ENCODE results near the gene TXNL4B. TPM values are rescaled to one million over a fixed set of nuclear protein-coding genes. Genes with fewer than 3 reads are reported as not detected.
"Not testable (repeated sequence)": the region's sequence is repeated elsewhere in the genome, so short reads cannot be mapped to it uniquely, and the experiment has no call there.

Gene TXNL4B
- total and polyA plus RNA-seq, 3 donors from 2014 or later = 30.9 to 41.1 (median 37.9) TPM

DNA sequence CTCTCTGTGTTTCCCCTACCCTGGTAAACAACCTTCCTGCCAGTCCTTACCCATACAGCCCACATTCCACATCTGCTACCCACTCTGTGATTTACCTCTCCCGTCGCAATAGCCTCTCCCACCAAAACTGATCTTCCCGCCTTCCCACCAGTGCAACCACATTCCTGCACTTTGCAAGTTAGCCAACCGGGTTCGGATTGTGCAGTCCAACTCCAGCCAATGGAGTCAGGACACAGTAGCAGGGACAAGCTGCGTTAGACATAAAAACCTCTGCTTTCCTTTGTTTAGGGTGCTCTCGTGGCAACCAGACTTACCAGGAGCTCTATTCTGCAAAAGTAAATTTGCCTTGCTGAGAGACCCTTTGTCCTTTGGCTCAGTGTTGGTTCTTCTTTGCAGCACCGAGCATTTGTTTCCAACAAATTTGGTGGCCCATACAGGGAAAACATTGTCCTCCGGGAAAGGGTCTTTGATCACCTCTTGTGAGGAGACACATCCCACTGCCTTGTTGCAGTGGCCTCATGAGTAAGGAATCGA, 29.0 kb downstream of the TXNL4B start:
- Histone ChIP-seq H3K36me3 (ENCODE audit: low read depth, missing control alignments) (no peaks in the 10 kb centered on the region), H3K27ac (no peak overlapping the region), H3K4me3 (no peak overlapping the region), H3K27me3 (no peaks in the 10 kb centered on the region), H3K9me3 (no peaks in the 10 kb centered on the region), H3K4me1 (no peaks in the 10 kb centered on the region)
- 87 to 89% methylated on average over 10 of the region's 10 CpGs for WGBS, 2 donors
- intact Hi-C loops (cut with DNase I; ENCODE audit: low total_unique reads) = no loop called here
- no peak for DNase-seq
- no peak for TF ChIP-seq POLR2A (IDR thresholded peaks at IDR 0.05)
- TF ChIP-seq, protein P1, sequence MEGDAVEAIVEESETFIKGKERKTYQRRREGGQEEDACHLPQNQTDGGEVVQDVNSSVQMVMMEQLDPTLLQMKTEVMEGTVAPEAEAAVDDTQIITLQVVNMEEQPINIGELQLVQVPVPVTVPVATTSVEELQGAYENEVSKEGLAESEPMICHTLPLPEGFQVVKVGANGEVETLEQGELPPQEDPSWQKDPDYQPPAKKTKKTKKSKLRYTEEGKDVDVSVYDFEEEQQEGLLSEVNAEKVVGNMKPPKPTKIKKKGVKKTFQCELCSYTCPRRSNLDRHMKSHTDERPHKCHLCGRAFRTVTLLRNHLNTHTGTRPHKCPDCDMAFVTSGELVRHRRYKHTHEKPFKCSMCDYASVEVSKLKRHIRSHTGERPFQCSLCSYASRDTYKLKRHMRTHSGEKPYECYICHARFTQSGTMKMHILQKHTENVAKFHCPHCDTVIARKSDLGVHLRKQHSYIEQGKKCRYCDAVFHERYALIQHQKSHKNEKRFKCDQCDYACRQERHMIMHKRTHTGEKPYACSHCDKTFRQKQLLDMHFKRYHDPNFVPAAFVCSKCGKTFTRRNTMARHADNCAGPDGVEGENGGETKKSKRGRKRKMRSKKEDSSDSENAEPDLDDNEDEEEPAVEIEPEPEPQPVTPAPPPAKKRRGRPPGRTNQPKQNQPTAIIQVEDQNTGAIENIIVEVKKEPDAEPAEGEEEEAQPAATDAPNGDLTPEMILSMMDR (IDR thresholded peaks at IDR 0.05) = no peak

DNA sequence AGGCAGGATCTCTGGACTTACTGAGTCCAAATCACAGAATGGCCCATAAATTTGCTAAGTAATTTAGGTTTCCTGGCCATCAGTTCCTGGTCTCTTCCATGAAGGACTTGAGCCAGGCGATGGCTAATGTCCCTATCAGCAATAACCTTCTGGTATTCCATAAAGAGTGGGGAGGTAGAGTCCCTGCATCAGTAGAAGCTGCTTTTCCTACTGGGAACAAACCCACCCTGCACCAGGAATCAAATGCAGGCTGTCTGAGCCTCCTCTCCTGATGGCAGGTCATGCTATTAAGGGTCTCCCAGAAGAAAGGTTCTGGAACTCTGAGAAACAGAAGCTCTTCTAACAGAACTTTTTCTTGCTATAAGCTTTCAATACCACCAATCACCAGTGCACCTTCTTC, 31.9 kb downstream of the TXNL4B start:
- no peaks in the 10 kb centered on the region for H3K36me3 ChIP-seq (ENCODE audit: low read depth, missing control alignments)
- no peak overlapping the region for H3K4me3 ChIP-seq
- TF ChIP-seq, protein P1 (IDR thresholded peaks at IDR 0.05) = no peak
- no peak for TF ChIP-seq POLR2A (IDR thresholded peaks at IDR 0.05)
- H3K9me3 ChIP-seq = no peaks in the 10 kb centered on the region
- no peak overlapping the region for H3K27ac ChIP-seq
- intact Hi-C loops (cut with DNase I; ENCODE audit: low total_unique reads) = no loop called here
- DNase-seq = no peak
- no peaks in the 10 kb centered on the region for H3K4me1 ChIP-seq
- no peaks in the 10 kb centered on the region for H3K27me3 ChIP-seq
- WGBS, 2 donors = 93 to 100% methylated on average over 1 of the region's 1 CpG

DNA sequence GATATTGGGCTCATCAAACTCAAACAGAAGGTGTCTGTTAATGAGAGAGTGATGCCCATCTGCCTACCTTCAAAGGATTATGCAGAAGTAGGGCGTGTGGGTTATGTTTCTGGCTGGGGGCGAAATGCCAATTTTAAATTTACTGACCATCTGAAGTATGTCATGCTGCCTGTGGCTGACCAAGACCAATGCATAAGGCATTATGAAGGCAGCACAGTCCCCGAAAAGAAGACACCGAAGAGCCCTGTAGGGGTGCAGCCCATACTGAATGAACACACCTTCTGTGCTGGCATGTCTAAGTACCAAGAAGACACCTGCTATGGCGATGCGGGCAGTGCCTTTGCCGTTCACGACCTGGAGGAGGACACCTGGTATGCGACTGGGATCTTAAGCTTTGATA, 33.0 kb downstream of the TXNL4B start:
- no peak overlapping the region for H3K4me3 ChIP-seq
- no peak overlapping the region for H3K27ac ChIP-seq
- no peaks in the 10 kb centered on the region for H3K36me3 ChIP-seq (ENCODE audit: low read depth, missing control alignments)
- intact Hi-C loops (cut with DNase I; ENCODE audit: low total_unique reads) = no loop called here
- no peaks in the 10 kb centered on the region for H3K27me3 ChIP-seq
- no peaks in the 10 kb centered on the region for H3K9me3 ChIP-seq
- 94 to 98% methylated on average over 9 of the region's 9 CpGs for WGBS, 2 donors
- H3K4me1 ChIP-seq = no peaks in the 10 kb centered on the region
- no peak for DNase-seq
- TF ChIP-seq POLR2A (IDR thresholded peaks at IDR 0.05) = no peak
- TF ChIP-seq, protein P1 (IDR thresholded peaks at IDR 0.05) = no peak

DNA sequence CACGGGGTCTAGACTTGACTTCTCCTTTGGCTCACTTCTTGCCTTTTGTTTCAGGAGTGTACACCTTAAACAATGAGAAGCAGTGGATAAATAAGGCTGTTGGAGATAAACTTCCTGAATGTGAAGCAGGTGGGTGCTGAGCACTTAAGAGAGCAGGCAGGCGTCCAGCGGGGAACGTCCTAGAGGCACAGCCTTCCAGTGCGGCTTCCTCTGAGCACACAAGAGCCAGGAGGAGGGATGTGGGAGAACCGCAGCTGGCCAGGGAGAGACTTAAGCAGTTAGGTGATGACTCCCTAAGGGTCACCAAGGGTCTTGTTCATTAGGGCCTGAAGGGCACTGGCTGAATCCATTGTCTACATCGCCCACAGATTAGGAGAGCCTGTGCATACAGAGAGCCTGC, 34.4 kb downstream of the TXNL4B start:
- 76 to 81% methylated on average over 7 of the region's 7 CpGs for WGBS, 2 donors
- intact Hi-C loops (cut with DNase I; ENCODE audit: low total_unique reads); H3K9me3 ChIP-seq; H3K4me1 ChIP-seq; DNase-seq; H3K27ac ChIP-seq; H3K4me3 ChIP-seq; H3K27me3 ChIP-seq; H3K36me3 ChIP-seq (ENCODE audit: low read depth, missing control alignments): not testable (repeated sequence)

DNA sequence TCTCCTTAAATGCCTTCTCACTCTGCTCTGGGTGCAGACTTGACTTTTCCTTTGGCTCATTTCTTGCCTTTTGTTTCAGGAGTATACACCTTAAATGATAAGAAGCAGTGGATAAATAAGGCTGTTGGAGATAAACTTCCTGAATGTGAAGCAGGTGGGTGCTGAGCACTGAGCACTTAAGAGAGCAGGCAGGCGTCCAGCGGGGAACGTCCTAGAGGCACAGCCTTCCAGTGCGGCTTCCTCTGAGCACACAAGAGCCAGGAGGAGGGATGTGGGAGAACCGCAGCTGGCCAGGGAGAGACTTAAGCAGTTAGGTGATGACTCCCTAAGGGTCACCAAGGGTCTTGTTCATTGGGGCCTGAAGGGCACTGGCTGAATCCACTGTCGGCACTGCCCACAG, 36.1 kb downstream of the TXNL4B start:
- H3K9me3 ChIP-seq; H3K4me1 ChIP-seq; intact Hi-C loops (cut with DNase I; ENCODE audit: low total_unique reads); DNase-seq; H3K27ac ChIP-seq; H3K4me3 ChIP-seq; H3K36me3 ChIP-seq (ENCODE audit: low read depth, missing control alignments); H3K27me3 ChIP-seq: not testable (repeated sequence)
- WGBS, 2 donors = 38% methylated on average over 1 of the region's 6 CpGs; no CpG with 5 or more reads in 1 of the 2 donors

DNA sequence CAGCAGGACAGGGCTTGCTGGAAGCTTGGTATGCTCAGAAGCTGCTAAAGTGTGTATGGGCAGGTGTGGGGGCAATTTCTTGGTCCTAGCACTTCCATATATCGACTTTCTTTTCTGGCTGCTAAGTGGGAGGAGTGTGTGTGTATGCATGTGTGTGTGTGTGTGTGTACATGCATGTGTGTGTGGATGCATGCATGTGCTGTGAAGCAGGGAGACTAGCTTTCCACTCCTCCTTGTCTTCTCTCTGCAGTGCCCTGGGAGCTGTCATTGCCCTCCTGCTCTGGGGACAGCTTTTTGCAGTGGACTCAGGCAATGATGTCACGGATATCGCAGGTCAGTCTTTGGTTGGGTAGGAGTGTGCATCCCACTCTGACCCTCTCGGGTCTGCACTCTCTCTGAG, 37.5 kb downstream of the TXNL4B start:
- 71 to 86% methylated on average over 4 of the region's 4 CpGs for WGBS, 2 donors
- Histone ChIP-seq H3K9me3 (no peaks in the 10 kb centered on the region), H3K27me3 (no peaks in the 10 kb centered on the region), H3K4me3 (no peak overlapping the region), H3K36me3 (ENCODE audit: low read depth, missing control alignments) (no peaks in the 10 kb centered on the region), H3K27ac (no peak overlapping the region), H3K4me1 (no peaks in the 10 kb centered on the region)
- TF ChIP-seq POLR2A (IDR thresholded peaks at IDR 0.05) = no peak
- TF ChIP-seq, protein P1 (IDR thresholded peaks at IDR 0.05) = no peak
- no peak for DNase-seq
- intact Hi-C loops (cut with DNase I; ENCODE audit: low total_unique reads) = no loop called here

DNA sequence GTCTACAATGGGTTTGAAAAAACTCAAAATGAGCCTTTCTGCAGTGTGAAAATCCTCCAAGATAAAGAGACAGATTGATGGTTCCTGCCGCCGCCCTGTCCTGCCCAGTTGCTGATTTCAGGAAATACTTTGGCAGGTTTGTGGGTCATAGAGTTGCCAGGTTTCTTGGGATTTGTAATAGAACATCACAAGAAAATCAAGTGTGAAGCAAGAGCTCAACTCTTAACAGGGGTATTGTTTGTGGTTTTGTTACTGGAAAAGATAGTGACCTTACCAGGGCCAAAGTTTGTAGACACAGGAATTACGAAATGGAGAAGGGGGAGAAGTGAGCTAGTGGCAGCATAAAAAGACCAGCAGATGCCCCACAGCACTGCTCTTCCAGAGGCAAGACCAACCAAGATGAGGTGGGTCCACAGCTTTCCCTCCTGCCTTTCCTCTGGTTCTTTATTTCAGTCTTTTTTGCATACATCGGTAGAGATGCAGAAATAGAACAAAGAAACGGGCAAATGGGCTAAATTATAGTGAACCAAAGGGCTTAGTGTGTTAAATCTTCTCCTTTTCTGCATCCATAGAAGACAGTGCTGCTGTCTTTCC, 39.1 kb downstream of the TXNL4B start, which contains the start of gene HP:
Gene HP, plus strand, starts transcription at position 252 of the 594 bp plus-strand sequence. Its CDS starts 148 bp downstream, at position 400.
- DNase-seq; H3K4me3 ChIP-seq; H3K27ac ChIP-seq; H3K27me3 ChIP-seq; H3K9me3 ChIP-seq; H3K4me1 ChIP-seq; intact Hi-C loops (cut with DNase I; ENCODE audit: low total_unique reads); H3K36me3 ChIP-seq (ENCODE audit: low read depth, missing control alignments): not testable (repeated sequence)
- WGBS, 2 donors = 80 to 83% methylated on average over 5 of the region's 5 CpGs

Data from testis (tissue), 3 donors.